Thyroid gland (tissue), 4 donors: ENCODE measurements around the gene CFAP251. TPM values are rescaled to one million over a fixed set of nuclear protein-coding genes. Genes with fewer than 3 reads are reported as not detected.

Experiments used
- DNase-seq, 2 donors: peaks; one replicate each; pipeline ENCODE4 v3.0.0-alpha.2; 2019
- H3K27ac ChIP-seq, 3 donors: fragments of 200-600 bp; sonication (generic); 1 replicate in 2 of 3; 2 replicates in 1 of 3; pipeline ENCODE4 v1.5.1; 2016 to 2019; ENCODE audit warnings: mild to moderate bottlenecking in 1 of 3, moderate library complexity in 1 of 3
- H3K27me3 ChIP-seq: fragments of 200-600 bp; sonication (generic); one replicate; pipeline ENCODE4 v1.5.1; 2019
- H3K36me3 ChIP-seq, 2 donors: fragments of 200-600 bp; sonication (generic); one replicate each; pipeline ENCODE4 v1.5.1; 2016 to 2019
- H3K4me1 ChIP-seq, 2 donors: fragments of 200-600 bp; sonication (generic); one replicate each; pipeline ENCODE4 v1.5.1; 2017 to 2019
- H3K4me3 ChIP-seq, 3 donors: fragments of 200-600 bp; sonication (generic); replicated peaks in 1 of 3; 1 replicate in 2 of 3; 2 replicates in 1 of 3; pipeline ENCODE4 v1.5.1; 2016; ENCODE audit warnings: mild to moderate bottlenecking in 1 of 3
- H3K9me3 ChIP-seq: fragments of 200-600 bp; sonication (generic); one replicate; pipeline ENCODE4 v1.5.1; 2017
- POLR2A ChIP-seq, 2 donors: fragments of 450-650 bp; IDR thresholded peaks; one replicate each; pipeline ENCODE4 v1.6.1; 2017; ENCODE audit warnings: antibody characterized with exemption in 2 of 2, mild to moderate bottlenecking in 2 of 2, moderate library complexity in 1 of 2
- WGBS, 2 donors: methylation state at CpG; one replicate each; pipeline ENCODE4 v1.1.5; 2017; 5-methylcytosine and 5-hydroxymethylcytosine counted together
- intact Hi-C: fragments of 100-400 bp; cut with DNase I; formaldehyde crosslinking; loops from one replicate; pipeline ENCODE4 v1.15.1; 2023
- total RNA-seq, 4 donors: library from RNA; depleted of rRNA; stranded (reverse); fragments of >200 nt; gene quantifications; one replicate each; pipeline ENCODE4 v1.2.3, GENCODE V29; 2016
- TF ChIP-seq, protein P1 (sequence below), 6 experiments: fragments of 200-600 bp in 3 of 6; fragments of 450-650 bp in 3 of 6; sonication (generic) in 3 of 6; IDR thresholded peaks; one replicate each; pipeline ENCODE4 v1.5.1; 2016 to 2019; ENCODE audit warnings: antibody characterized with exemption in 6 of 6, mild to moderate bottlenecking in 2 of 6, inconsistent platforms in 1 of 6, moderate library complexity in 1 of 6

Gene CFAP251
- total RNA-seq, 4 donors from 2014 or later = 17.7 to 27.0 (median 23.7) TPM

DNA sequence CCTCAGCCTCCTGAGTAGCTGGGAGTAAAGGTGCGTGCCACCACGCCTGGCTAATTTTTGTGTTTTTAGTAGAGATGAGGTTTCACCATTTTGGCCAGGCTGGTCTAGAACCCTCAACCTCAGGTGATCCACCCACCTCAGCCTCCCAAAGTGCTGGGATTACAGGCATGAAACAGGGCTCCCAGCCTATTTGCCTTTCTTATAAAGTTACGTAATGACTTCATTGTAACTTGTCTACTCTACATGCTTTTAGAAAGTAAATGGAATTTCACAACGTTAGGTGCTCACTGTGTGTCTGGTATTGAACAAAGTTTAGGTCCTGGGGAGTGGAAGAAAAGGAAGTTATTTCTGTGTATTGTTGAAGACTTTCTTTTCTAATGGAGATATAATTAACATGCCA is 12.5 kb downstream of the CFAP251 start:
- intact Hi-C loops = loop anchor here (10.0 kb wide), 1 partner anchor 94 kb away; the partner anchor contains the start of gene BCL7A
- WGBS, 2 donors = 90 to 92% methylated on average over 4 of the region's 4 CpGs
- no peaks in the 10 kb centered on the region for H3K36me3 ChIP-seq

DNA sequence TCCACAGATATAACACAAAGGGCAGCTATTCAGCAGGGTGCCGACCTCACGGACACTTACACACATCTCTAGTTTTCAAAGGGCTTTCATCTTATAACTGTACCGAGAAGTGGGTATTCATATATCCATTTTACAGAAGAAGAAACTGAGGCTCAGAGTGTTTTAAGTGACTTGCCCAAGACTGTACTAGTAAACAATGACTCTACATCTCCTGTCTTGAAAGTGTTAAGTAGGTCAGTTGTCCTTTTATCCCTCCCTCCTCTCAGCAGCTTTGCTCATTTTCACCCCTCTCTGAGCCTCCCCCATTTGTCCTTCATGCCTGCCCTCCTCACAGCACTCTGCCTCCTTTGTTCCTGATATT is 13.8 kb downstream of the CFAP251 start:
- WGBS, 2 donors = 88 to 91% methylated on average over 3 of the region's 3 CpGs
- intact Hi-C loops = loop anchor here (10.0 kb wide), 1 partner anchor 93 kb away; the partner anchor contains the start of gene BCL7A
- H3K27ac ChIP-seq = peak overlapping the region; percentile 34 to 80 (median 72)

More for the DNA sequence above, 12.5 kb downstream of the CFAP251 start:
- H3K9me3 ChIP-seq = no peaks in the 10 kb centered on the region
- DNase-seq = no peak
- peaks cover 4 to 23% of the 10 kb centered on the region in 2 donors for H3K4me1 ChIP-seq
- peak overlapping the region in 1 of 3 donors; percentile 35 for H3K27ac ChIP-seq
- H3K27me3 ChIP-seq = no peaks in the 10 kb centered on the region
- TF ChIP-seq, protein P1, sequence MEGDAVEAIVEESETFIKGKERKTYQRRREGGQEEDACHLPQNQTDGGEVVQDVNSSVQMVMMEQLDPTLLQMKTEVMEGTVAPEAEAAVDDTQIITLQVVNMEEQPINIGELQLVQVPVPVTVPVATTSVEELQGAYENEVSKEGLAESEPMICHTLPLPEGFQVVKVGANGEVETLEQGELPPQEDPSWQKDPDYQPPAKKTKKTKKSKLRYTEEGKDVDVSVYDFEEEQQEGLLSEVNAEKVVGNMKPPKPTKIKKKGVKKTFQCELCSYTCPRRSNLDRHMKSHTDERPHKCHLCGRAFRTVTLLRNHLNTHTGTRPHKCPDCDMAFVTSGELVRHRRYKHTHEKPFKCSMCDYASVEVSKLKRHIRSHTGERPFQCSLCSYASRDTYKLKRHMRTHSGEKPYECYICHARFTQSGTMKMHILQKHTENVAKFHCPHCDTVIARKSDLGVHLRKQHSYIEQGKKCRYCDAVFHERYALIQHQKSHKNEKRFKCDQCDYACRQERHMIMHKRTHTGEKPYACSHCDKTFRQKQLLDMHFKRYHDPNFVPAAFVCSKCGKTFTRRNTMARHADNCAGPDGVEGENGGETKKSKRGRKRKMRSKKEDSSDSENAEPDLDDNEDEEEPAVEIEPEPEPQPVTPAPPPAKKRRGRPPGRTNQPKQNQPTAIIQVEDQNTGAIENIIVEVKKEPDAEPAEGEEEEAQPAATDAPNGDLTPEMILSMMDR (IDR thresholded peaks at IDR 0.05) = no peak
- no peak for TF ChIP-seq POLR2A (IDR thresholded peaks at IDR 0.05)
- H3K4me3 ChIP-seq = no peak overlapping the region

DNA sequence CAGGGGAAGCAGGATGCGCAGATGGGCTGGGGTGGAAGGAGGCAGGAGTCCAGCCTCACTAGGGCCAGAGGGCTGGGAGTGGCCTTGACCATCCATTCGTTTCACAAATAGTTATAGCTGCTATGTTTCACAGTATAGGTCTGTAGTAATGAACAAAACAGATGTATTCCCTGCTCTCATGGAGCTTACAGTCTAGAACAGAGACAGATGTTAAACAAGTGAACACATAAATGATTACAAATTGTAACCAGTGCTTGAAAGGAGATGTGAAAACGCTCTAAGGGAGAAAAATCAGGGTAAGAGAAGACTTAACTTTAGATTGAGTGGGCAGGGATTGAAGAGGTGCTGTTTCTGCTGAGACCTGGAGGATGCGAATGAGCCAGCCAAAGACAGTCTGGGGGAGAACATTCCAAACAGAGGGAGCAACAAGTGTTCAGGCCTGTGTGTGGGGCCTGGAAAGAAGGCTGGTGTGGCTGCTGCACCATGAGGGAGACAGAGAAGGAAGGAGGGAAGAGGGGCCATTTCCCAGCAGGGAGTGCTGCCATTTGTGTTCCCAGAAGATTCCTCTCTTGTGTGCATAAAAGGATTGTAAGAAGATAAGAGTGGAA is 14.6 kb downstream of the CFAP251 start:
- no peaks in the 10 kb centered on the region for H3K36me3 ChIP-seq
- TF ChIP-seq, protein P1 (IDR thresholded peaks at IDR 0.05) = no peak
- no peak for TF ChIP-seq POLR2A (IDR thresholded peaks at IDR 0.05)
- intact Hi-C loops = loop anchor here (10.0 kb wide), 1 partner anchor 92 kb away; the partner anchor contains the start of gene BCL7A
- no peak for DNase-seq
- no peaks in the 10 kb centered on the region for H3K9me3 ChIP-seq
- no peaks in the 10 kb centered on the region for H3K27me3 ChIP-seq
- H3K4me3 ChIP-seq = no peak overlapping the region
- H3K4me1 ChIP-seq = peaks cover 4 to 23% of the 10 kb centered on the region in 2 donors
- H3K27ac ChIP-seq = peak overlapping the region; percentile 34 to 80 (median 72)
- WGBS, 2 donors = 91% methylated on average over 4 of the region's 4 CpGs

More for the DNA sequence above, 13.8 kb downstream of the CFAP251 start:
- TF ChIP-seq, protein P1 (IDR thresholded peaks at IDR 0.05) = no peak
- TF ChIP-seq POLR2A (IDR thresholded peaks at IDR 0.05) = no peak
- Histone ChIP-seq H3K4me3 (no peak overlapping the region), H3K36me3 (no peaks in the 10 kb centered on the region), H3K9me3 (no peaks in the 10 kb centered on the region), H3K27me3 (no peaks in the 10 kb centered on the region), H3K4me1 (peaks cover 4 to 23% of the 10 kb centered on the region in 2 donors)
- no peak for DNase-seq

DNA sequence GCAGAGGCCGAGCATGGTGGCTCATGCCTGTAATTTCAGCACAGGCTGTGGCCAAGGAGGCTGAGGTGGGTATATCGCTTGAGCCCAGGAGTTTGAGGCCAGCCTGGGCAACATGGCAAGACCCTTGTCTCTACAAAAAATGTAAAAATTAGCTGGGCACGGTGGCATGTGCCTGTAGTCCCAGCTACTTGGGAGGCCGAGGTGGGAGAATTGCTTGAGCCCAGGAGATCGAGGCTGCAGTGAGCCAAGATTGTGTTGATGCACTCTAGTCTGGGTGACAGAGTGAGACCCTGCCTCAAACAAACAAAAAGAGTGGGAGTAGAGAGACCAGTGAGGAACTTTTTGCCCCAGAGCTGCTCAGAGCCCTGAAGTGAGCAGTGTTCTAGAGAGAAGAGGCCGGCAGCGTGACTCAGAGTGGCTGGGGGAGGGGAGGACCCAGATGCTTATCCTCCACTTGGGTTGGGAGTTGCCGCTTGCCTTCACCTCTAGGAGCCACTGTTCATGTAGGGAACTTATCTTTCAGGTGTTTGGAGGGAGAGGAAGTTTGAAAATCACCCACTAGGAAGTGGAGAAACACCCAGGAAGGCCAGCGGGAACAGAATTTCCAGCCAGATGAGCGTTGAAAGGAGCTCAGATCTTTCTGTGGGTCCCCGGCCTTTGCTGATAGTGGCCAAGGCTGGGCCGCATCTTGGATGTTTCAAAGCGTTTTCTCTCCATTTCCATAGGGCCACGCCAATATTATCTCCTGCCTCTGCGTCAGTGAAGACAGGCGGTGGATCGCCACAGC is 15.3 kb downstream of the CFAP251 start:
- no peak for TF ChIP-seq POLR2A (IDR thresholded peaks at IDR 0.05)
- TF ChIP-seq, protein P1 (IDR thresholded peaks at IDR 0.05) = peak in 4 of 6 experiments; percentile 21 to 41 (median 33)
- peak overlapping the region; percentile 34 to 80 (median 72) for H3K27ac ChIP-seq
- no peaks in the 10 kb centered on the region for H3K27me3 ChIP-seq
- peaks cover 4 to 23% of the 10 kb centered on the region in 2 donors for H3K4me1 ChIP-seq
- intact Hi-C loops = loop anchor here (10.0 kb wide), 1 partner anchor 91 kb away; the partner anchor contains the start of gene BCL7A
- no peaks in the 10 kb centered on the region for H3K9me3 ChIP-seq
- H3K4me3 ChIP-seq = no peak overlapping the region
- peak; percentile 93 to 94 for DNase-seq
- H3K36me3 ChIP-seq = no peaks in the 10 kb centered on the region
- 73 to 80% methylated on average over 17 of the region's 17 CpGs for WGBS, 2 donors
